Activated CD4-positive, alpha-beta T cell treated with anti-CD3 and anti-CD28 coated beads, Interleukin-2, amount 50 U/mL, for 4 hours (primary cell): ENCODE measurements around the gene S1PR3.
"Not testable (repeated sequence)": the region's sequence is repeated elsewhere in the genome, so short reads cannot be mapped to it uniquely, and the experiment has no call there.

Experiments used
- DNase-seq, 2 experiments: peaks; one replicate each; pipeline ENCODE4 v3.0.0-alpha.2; 2020

S1PR3 gene

GRCh38 chr9:88991066-88992034 lies at the start of gene S1PR3:
S1PR3 (plus strand) TSS chr9:88991468; CDS start chr9:89001201, 9,733 bp downstream.
- peak in 1 of 2 experiments; percentile 12 for DNase-seq

DNA sequence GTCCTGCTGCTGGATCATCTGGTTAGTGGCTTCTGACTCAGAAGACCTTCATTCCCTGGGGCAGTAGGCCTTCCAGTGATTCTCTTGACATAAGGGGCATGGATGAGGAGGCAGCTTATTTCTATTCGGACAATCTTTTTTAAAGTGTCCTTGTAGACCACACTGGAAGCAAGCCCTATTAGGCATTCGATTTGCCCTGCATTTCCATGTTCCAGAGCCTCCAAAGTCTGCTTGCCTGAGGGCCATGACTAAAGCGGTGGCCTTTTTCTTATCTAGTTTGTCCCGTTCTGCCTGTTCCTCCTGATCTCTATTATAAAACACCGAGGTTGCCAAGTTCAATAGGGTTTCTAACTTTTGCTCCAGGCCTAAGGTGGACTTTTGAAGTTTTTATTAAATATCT lies 49.7 kb upstream of the S1PR3 start:
- not testable (repeated sequence) for DNase-seq

GRCh38 chr9:88942411-88942810 lies 48.9 kb upstream of the S1PR3 start:
- DNase-seq = no peak

DNA sequence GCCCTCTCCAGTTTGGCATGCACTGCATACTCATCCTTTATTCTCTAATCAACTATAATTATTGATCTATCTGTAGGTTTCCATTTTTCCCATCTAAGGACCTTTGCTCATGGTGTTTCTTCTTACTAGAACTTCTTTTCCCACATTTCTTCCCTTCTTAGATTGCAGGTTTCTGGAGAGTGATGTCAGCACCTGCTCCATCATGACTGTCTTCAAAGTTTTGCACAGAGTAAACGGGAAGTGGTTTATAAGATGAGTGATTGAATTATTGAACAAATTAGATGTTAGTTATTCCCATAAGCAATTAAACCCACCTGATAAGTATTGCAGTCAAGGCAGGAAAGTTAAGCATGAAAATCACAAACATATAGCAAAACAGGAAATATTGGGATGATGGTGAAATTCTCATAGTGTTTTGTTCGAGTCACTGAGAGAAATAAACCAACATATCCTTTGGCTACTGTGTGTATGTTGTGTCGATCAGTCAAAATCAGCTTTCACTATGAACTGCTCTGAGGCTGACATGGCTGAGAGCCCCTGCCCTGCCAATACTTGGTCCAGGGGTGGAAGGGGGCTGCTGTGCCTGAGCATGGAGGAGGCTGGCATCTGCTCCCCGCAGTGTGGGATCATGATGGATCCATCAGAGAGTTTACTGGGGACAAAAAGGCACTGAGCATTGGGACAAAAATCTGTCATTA lies 45.5 kb upstream of the S1PR3 start:
- no peak for DNase-seq

- DNase-seq = no peak
Observed at GRCh38 chr9:88947581-88948573, 43.4 kb upstream of the S1PR3 start.

- no peak for DNase-seq
Observed at GRCh38 chr9:88949425-88949824, 41.8 kb upstream of the S1PR3 start.

- no peak for DNase-seq
Observed at GRCh38 chr9:88949961-88950340, 41.3 kb upstream of the S1PR3 start.

- no peak for DNase-seq
Observed at GRCh38 chr9:88950341-88951154, 40.7 kb upstream of the S1PR3 start.

DNA sequence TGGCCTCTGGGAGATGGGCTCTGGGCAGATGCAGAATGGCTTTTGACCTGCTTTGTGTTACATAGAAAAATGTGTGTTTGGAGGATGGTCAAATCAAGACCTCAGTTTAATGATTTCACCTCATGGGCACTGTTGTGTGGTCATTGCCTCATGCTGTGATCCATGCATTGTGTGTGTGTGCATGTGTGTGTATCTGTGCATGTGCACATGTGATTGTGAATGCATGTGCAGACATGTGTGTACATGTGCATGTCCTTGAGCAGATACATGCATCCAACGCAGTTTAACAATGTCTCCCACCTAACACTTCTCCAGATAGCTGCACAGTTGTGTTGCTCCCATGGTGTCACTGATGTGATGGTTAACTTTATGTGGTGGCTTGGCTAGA lies 40.1 kb upstream of the S1PR3 start:
- no peak for DNase-seq

- no peak for DNase-seq
Observed at GRCh38 chr9:88952086-88952615, 39.1 kb upstream of the S1PR3 start.

DNA sequence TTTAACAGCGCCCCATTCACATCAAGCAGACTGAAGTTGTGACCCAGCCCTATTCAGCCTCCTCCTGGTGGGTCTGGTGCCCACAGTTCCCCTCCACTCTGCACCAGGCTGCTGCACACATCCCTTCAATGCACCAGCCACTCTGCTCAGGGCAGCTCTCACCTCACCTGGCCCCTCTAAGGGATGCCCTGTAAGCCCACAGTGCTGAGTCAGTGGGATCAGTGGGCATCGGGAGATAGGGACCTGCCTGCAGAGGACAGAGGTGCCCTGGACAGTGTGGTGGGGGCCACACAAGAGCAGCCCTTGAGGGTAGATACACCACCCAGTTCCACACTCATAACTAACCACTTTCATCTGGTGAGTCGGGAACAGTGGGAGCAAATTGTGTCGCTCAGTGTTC lies 38.3 kb upstream of the S1PR3 start:
- DNase-seq = no peak

DNA sequence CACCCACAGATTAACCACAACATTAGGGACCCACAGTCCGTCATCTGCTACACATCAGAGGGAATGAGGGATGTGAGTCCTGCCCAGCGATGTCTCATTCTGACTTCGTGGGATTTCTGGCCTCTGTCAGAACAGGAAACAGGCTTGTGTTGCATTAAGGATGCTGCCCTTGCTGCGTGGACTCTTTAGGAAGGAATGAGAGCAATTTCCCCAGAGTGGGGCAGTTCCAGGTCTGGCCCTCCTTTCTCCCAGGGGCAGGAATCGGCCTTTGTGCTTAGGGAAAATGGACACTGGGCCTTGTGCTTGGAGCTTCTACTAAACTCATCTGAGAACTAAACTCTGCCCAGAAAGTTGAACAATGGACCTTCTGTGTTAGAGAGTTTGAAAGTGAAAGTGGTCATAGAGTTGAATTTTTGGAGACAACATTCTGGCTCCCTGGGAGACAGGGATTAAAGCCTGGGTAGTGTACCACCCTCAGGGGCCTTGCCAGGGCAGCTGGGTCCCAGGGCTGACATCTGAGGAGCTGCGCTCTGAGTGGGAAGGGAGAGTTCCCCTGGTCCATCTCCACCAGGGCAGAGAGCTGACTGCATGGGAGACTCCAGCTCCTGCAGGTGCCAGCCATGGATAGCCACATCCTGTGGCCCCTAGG lies 37.8 kb upstream of the S1PR3 start:
- no peak for DNase-seq

DNA sequence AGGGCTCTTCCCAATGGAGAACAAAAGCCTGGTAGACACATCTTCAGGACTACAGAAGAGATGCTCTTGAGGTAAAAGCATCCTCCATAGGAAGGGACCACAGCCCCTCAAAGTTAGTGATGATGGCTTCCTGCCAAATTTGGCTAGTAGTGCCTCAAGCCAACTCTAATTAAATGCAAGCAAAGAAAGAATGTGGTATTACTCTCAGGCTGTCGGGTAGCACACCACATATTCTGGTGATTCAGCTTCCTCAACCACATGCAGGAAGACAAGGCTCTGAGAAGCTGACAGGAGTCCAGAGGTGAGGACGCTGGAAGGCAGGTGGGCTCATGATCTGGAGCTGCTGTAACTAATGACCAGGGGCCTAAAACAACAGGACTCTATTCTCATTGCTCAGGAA lies 37.2 kb upstream of the S1PR3 start:
- no peak for DNase-seq

GRCh38 chr9:88957526-88957925 lies 33.7 kb upstream of the S1PR3 start:
- DNase-seq = no peak

DNA sequence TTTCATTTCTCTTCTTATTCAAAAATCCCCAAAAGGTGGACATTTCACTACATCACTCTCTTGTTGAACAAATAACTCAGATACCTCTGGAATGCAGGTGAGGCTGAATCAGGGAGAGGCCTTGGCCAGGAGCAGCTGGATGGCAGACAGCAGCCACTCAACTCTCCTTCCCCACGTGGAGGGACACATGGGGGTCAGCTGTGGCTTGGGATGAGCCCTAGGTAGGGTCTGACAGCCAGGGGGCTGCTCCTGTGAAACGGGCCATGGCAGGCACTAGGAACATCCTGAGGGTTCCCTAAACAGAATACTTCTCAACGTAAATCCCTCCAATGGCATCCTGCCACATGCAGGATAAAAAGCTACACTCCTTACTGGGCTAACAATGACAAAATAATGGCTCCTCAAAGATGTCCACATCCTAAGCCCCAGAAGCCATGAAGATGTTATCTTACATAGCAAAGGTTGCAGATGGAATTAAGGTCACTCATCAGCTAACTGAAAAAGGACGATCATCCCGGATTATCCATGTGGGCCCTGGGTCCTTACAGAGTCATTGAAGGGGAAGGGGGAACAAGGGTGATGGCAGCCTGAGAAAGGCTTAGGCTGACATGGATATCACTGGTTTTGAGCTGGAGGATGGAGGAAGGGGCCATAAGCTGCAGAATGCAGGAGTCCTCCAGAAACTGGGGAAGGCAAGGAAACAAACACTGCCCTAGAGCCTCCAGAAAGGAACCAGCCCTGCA lies 31.4 kb upstream of the S1PR3 start:
- DNase-seq = no peak

- DNase-seq = no peak
Observed at GRCh38 chr9:88960632-88961031, 30.6 kb upstream of the S1PR3 start.

- no peak for DNase-seq
Observed at GRCh38 chr9:88965473-88965872, 25.8 kb upstream of the S1PR3 start.

DNA sequence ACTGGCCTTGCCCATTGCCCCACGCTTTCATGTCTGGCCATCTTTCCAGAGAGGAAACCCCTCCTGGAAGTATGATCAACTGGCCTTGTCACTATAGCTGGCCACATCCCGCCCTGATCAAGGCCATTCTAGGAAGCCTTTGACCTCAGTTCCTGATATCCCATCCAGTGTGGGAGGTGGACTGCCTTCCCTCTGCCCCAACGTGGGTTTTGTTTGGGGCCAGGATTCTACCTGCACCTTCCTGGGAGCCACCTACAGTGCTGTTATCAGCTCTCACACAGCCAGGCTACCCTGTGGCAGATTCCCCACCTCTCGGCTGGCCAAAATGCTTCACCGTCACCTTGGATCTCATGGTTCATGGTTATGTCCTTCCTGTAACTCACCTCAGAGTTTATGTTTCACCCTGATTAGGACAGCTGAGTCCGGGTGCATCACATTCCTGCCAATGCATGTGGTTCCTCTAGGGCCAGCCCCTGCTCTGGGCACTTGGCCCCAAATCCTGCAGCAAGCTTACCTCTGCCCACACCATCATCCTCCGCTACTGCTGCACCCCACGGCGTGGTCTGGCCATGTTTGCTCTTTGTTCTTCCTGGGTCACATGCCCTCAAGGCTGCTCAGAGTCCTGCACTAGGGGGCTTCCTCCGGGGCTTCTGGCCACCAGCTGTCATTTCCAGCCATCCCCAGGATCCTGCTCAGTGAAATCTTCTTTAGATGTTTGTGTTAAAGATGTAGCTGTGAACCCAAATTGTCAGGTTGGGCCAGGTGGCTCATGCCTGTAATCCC lies 24.2 kb upstream of the S1PR3 start:
- DNase-seq = no peak

DNA sequence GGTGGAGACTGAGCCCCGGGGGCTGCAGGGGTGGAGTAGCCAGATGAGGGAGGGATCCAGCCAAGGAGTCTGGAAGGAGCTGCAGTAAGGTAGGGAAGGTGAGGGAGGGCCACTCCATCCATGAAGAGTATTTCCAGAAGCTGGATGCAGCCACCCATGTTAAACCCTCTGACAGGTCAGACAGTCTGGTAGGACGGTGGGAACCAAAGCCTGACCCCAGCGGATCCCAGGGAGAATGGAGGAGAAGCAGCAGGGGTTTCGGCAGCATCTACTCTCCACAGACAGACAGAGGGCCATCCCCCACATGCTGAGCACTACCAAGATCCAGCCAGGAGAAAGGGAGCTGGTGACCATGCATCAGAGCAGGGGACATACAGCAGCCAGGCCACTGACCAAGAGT lies 22.5 kb upstream of the S1PR3 start:
- no peak for DNase-seq
